GM18520 (cell line): ENCODE measurements around the gene LINGO3.

Source experiments
- ATAC-seq: cut with Tn5 transposase; IDR thresholded peaks from one replicate; pipeline ENCODE4 v1.9.1; 2021; ENCODE audit not compliant: unreplicated experiment

The LINGO3 gene

DNA sequence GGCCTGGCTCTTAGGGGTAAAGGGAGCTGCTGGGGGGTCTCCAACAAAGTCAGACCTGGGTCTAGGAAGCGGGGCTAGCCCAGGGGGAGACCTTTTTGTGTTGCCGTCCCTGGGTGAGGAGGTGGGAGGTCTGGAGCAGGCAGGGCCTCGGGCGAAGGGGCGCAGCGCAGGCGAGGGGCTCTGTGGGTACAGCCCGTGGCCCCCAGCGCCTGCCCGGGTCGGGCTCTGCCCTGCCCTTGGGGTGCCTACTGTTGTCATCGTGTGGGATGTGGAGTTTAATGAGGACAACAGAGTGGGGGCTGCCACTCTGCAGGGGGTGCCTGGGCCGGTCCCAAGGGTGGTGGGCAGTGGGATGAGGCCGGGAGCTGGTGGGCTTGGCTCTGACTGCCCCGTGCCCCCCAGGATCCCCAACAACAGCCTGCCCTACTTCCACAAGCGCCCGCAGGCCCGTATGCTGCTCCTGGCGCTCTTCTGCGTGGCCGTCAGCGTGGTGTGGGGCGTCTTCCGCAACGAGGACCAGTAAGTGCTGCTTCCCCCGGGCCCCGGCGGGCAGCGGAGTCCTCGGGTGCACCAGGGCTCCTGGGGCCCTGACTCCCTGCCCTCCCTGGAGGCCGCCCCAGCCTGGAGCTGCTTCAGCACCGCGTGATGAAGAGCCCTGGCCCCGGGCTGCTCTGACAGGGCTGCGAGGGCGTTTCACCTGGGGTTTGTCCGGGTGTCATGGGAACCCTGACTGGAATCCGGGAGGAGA lies 32.7 kb upstream of the LINGO3 start:
- no peak for ATAC-seq

GRCh38 chr19:2339644-2340310 lies 31.8 kb upstream of the LINGO3 start:
- no peak for ATAC-seq

DNA sequence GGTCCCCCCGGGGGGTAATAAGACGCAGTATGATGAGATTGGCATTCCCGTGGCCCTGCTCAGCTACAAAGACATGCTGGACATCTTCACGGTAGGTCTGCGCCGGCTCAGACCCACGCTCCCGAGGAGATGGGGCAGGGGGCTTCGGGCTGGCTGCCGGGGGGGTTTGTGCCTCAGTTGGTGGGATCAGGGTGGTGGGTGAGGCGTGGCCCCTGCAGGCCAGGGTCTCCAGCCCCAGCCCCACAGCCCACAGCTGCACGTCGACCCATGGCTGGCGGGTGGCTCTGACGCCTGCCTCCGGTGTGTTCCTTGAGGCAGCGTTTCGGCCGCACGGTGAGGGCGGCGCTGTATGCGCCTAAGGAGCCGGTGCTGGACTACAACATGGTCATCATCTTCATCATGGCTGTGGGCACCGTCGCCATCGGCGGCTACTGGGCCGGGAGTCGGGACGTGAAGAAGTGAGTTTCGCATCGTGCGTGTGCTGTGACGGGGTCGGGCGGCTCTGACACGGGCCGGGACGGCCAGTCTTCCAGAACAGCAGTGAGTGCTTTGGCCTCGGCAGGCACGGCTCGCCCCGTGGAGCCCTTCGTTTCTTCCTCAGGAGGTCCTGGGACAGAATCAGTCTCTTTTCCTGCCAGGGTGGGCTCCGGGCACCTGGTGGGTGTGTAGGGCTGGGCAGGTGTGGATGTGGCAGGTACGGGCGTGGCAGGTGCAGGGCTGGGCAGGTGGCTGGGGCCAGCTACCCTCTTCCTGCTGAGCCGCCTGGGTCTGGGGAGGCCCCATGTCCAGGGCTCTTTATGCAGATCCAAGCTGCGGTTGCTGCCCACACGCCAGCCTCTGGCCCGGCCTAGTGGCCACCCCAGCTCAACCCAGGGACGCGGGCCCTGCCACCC lies 31.0 kb upstream of the LINGO3 start:
- ATAC-seq: no peak

DNA sequence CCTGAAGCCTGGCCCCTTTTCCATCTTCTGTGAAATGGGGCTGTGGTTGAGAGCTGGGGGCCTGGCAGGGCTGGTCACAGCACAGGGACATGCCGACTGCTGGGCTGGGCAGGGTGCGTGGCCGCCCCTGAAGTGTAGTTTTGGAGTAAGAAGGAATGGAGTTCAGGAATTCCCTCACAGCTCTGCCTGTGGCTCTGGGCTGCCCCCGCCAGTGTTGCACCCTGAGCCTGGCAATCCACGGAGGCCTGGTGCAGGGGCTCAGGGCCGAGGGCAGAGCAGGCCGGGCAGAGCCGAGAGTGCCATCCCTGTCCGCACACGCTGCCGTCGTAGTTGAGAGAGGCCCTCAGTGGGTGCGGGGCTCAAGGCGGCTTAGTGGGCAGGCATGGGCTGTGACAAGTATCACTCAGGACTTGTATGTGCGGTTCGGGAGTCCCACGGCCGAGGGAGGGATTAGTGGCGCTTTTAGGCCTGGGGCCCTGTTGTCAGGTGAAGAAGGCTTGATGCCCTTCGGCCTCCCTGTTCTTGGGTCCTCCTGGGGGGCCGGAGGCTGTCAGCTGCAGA lies 30.2 kb upstream of the LINGO3 start:
- ATAC-seq: no peak

DNA sequence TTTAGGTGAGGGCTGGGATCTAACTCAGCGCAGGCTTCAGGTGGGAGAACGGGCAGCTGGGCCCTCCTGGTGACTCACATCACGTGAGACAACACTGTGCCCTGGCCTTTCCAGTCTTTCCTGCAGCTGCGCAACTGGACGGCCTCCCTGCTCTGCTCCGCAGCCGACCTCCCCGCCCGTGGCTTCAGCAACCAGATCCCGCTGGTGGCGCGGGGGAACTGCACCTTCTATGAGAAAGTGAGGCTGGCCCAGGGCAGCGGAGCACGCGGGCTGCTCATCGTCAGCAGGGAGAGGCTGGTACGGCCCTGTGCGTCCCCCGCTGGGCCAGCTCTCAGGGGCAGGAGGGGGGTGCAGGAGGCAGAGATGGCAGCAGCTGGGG lies 29.4 kb upstream of the LINGO3 start:
- no peak for ATAC-seq

DNA sequence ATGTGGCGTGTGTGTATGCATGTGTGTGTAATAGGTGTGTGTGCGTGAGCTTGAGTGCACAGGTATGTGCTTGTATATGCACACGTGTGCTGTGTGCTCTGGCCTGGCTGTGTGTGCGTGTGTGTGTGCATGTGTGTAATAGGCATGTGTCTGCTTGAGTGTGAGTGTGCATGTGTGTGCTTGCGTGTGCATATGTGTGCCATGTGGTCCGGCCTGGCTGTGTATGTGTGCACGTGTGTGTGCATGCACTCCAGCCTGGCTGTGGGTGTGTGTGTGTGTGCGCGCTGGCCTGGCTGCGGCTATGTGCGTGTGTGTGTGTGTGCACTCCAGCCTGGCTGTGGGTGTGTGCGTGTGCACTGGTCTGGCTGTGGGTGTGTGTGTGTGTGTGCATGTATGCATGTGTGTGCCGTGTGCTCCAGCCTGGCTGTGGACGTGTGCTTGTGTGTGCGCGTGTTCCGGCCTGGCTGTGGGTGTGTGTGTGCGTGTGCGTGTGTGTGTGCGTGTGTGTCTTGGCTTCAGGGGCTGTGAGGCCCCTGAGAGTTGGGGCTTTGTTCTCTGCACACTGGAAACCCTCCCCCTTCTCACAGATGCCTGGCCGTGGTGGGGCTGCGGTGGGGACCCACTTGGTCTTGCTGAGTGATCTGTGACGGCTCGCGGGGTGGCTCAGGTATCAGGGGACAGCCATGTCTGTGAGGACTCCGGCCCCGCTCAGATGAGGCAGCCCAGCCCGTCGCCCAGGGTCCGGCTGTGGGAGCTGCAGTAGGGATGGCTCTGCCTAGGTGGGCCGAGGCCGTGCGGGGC lies 28.8 kb upstream of the LINGO3 start:
- no peak for ATAC-seq

GRCh38 chr19:2335848-2336247 lies 27.9 kb upstream of the LINGO3 start:
- ATAC-seq: no peak

DNA sequence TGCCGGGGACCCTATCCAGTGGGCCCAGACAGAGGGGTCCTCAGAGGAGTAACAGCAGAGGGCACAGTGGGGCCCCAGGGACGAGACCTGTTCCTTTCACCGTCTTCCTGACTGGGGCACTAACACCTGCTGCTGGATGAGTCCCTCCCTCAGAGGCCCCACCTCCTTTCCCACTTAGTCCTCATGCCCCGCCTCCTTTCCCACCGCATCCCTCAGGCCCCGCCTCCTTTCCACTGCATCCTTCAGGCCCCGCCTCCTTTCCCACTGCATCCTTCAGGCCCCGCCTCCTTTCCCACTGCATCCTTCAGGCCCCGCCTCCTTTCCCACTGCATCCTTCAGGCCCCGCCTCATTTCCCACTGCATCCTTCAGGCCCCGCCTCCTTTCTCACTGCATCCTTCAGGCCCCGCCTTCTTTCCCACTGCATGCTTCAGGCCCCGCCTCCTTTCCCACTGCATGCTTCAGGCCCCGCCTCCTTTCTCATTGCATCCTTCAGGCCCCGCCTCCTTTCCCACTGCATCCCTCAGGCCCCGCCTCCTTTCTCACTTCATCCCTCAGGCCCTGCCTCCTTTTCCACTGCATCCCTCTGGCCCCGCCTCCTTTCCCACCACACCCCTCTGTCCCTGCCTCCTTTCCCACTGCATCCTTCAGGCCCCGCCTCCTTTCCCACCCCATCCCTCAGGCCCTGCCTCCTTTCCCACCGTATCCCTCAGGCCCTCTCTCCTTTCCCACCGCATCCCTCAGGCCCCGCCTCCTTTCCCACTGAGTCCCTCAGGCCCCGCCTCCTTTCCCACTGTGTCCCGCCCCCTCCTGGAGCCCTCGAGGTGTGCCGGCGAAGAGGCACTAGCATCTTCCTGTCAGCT lies 27.3 kb upstream of the LINGO3 start:
- ATAC-seq: no peak

GRCh38 chr19:2334426-2334825 lies 26.5 kb upstream of the LINGO3 start:
- ATAC-seq: no peak

- no peak for ATAC-seq
These were observed 25.9 kb upstream of the LINGO3 start for GRCh38 chr19:2333807-2334211.

GRCh38 chr19:2333027-2333806 lies 25.3 kb upstream of the LINGO3 start:
- no peak for ATAC-seq

DNA sequence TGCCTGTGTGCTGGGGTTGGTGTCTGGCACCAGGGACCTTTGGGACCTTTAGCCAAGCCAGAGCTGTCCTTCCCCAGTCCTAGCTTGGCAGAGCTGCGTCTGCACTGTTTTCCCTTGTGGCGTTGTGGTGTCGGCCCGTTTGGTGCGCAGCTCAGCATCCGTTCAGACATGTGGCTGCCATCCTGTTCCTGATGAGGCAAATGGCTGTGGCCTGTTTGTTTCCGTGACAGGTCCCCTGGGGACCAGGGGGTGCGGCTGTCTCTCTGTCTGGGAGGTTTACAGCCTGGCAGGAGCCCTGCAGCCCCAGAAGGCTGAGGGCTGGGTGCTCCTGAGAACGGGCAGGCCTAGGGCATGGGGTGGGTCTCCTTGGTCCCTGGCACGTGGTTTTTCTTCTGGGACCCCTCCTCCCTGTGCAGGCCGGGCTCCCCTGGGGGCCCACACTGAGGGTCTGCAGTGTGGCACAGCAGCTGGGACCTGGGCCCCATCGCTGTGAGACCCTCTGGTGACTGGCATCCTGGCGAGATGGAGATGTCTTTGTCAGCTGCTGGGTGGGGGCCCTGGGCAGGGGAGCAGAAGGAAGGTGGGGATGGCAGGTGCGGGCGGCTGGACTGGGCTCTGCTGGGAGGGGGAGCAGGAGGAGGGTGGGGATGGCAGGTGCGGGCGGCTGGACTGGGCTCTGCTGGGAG lies 24.5 kb upstream of the LINGO3 start:
- ATAC-seq: no peak

DNA sequence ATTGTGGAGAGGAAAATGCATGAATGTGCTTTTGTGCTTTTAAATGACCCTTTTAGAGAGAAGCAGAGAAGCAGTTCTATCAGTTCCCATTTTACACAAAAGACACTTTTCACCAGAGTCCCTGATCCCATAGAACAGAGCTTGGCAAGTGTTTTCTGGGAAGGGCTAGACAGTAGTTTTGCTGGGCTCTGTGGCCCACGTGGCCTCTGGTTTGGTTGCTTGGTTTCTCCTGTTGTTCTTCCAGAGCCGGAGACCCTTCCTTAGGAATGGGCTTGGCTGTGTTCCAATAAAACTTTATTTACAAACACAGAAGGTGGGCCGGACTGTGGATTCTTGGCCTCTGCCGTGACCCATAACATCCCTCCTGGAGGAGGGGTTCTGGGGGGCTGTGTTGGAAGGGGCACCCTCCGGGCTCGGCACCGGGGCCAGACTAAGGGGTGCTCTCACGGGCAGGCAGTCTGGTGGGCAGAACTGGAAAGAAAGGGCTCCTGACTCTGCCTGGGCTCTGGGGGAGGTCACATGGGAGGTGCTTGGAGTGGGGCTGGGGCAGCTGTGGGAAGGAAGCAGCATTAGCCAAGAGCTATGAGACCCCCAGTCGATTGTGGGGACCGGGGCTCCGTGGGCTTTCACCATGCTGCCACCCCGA lies 23.8 kb upstream of the LINGO3 start:
- no peak for ATAC-seq

GRCh38 chr19:2330632-2331284 lies 22.8 kb upstream of the LINGO3 start:
- no peak for ATAC-seq

- ATAC-seq: no peak
These were observed 22.3 kb upstream of the LINGO3 start for GRCh38 chr19:2330255-2330631.

- ATAC-seq: no peak
These were observed 21.6 kb upstream of the LINGO3 start for GRCh38 chr19:2329501-2329916.

GRCh38 chr19:2329149-2329478 lies 21.2 kb upstream of the LINGO3 start:
- ATAC-seq: no peak
